A673 (cell line): ENCODE data around the gene RSU1. TPM values are rescaled to one million over a fixed set of nuclear protein-coding genes. Genes with fewer than 3 reads are reported as not detected.

Source experiments
- BruUV-seq: library from RNA; stranded (reverse); fragments of 400-500 nt; replicated peaks from 2 replicates; lab custom pipeline; 2021; lab: Mats Ljungman, UMichigan
- CTCF ChIA-PET: fragments of 300-600 bp; sonication (Branson Sonifier 250); formaldehyde crosslinking; loops from one replicate; lab custom pipeline; 2022; ENCODE audit warnings: antibody characterized with exemption; lab: Charles Lee
- POLR2A ChIA-PET: fragments of 300-600 bp; sonication (Branson Sonifier 250); formaldehyde crosslinking; loops from one replicate; lab custom pipeline; 2022; ENCODE audit warnings: antibody characterized with exemption; ENCODE audit not compliant: low non-redundant PET; lab: Charles Lee
- DNase-seq: peaks from one replicate; pipeline ENCODE4 v3.0.0-alpha.2; 2015; ENCODE audit warnings: low spot score
- H3K27ac ChIP-seq: fragments of 200-600 bp; sonication (generic); 2 replicates; pipeline ENCODE4 v1.5.1; 2016; ENCODE audit warnings: mixed run types, low read depth, mild to moderate bottlenecking, mixed read lengths, antibody characterized with exemption, low read length; ENCODE audit not compliant: poor library complexity, severe bottlenecking
- H3K27me3 ChIP-seq: fragments of 200-600 bp; sonication (generic); replicated peaks from 2 replicates; pipeline ENCODE4 v1.6.1; 2017; ENCODE audit warnings: mixed run types, low read depth, mild to moderate bottlenecking, mixed read lengths, antibody characterized with exemption, low read length; ENCODE audit not compliant: insufficient read depth, poor library complexity
- H3K36me3 ChIP-seq: fragments of 200-600 bp; sonication (generic); 2 replicates; pipeline ENCODE4 v1.6.1; 2016; ENCODE audit warnings: mixed run types, mild to moderate bottlenecking, mixed read lengths, antibody characterized with exemption, low read length; ENCODE audit not compliant: insufficient read depth, poor library complexity, severe bottlenecking
- H3K4me1 ChIP-seq: fragments of 200-600 bp; sonication (generic); 2 replicates; pipeline ENCODE4 v1.6.1; 2017; ENCODE audit warnings: mixed run types, mild to moderate bottlenecking, mixed read lengths, antibody characterized with exemption, low read length; ENCODE audit not compliant: insufficient read depth, poor library complexity, severe bottlenecking
- H3K4me3 ChIP-seq: fragments of 200-600 bp; sonication (generic); 2 replicates; pipeline ENCODE4 v1.5.1; 2016; ENCODE audit warnings: low read depth, mixed run types, mild to moderate bottlenecking, mixed read lengths, low read length; ENCODE audit not compliant: poor library complexity, severe bottlenecking
- H3K9me3 ChIP-seq: fragments of 200-600 bp; sonication (generic); 2 replicates; pipeline ENCODE4 v1.6.1; 2016; ENCODE audit warnings: mixed run types, low read depth, mild to moderate bottlenecking, mixed read lengths, antibody characterized with exemption, low read length; ENCODE audit not compliant: poor library complexity, severe bottlenecking
- CTCF ChIP-seq: fragments of 300-800, 200-600 bp; sonication (generic); conservative IDR thresholded peaks from 2 replicates; pipeline ENCODE4 v1.5.1; 2017; ENCODE audit warnings: low read depth, mild to moderate bottlenecking, antibody characterized with exemption, low read length, moderate library complexity, mixed read lengths
- EZH2 ChIP-seq: fragments of 200-600 bp; sonication (generic); IDR thresholded peaks from 2 replicates; pipeline ENCODE4 v1.6.1; 2017; ENCODE audit warnings: borderline replicate concordance, low read depth, mild to moderate bottlenecking, mixed read lengths, antibody characterized with exemption, low read length; ENCODE audit not compliant: poor library complexity, severe bottlenecking
- intact Hi-C: fragments of 100-400 bp; cut with micrococcal nuclease; formaldehyde crosslinking; loops from one replicate; pipeline ENCODE4 v1.10.0; 2022; ENCODE audit not compliant: unreplicated experiment
- total RNA-seq: library from RNA; stranded (reverse); gene quantifications from 2 replicates; pipeline ENCODE4 v1.2.3, GENCODE V29; 2021

The RSU1 gene
- total RNA-seq, 1 experiment from 2014 or later = 64.0 TPM

DNA sequence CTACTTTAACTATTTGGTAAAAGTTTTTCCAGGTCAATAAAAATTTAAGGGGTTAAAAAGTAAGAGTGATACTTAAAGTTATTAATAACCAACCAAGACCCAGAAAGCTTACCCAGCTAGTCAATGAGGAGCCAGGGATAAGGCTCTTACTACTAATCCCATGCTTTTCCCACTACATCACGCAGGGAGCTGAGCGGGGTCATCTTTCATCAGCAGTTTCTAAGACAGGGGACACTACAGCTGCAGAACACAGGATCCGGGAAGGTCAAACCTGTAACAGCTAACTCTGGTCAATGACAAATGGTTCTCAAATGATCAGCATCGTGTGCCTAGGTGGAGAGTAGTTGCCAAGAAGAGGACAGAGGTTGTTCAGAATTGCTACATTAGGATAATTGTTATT, 65.1 kb downstream of the RSU1 start:
- no peak for TF ChIP-seq CTCF
- no peak for TF ChIP-seq EZH2
- DNase-seq = no peak
- ChIA-PET POLR2A (no interaction called here), CTCF (interaction anchor here (0.6 kb wide), 1 partner anchor 850 kb away, joined by 5 read pairs; no protein-coding TSS in a partner anchor)
- no peaks in the 10 kb centered on the region for H3K4me1 ChIP-seq
- H3K4me3 ChIP-seq = no peak overlapping the region
- intact Hi-C loops = no loop called here
- no peaks in the 10 kb centered on the region for H3K36me3 ChIP-seq
- BruUV-seq = no TSS peak
- H3K27ac ChIP-seq = no peak overlapping the region
- no peaks in the 10 kb centered on the region for H3K27me3 ChIP-seq
- no peaks in the 10 kb centered on the region for H3K9me3 ChIP-seq

- no peak overlapping the region for H3K4me3 ChIP-seq
- CTCF ChIA-PET = no interaction called here
- TF ChIP-seq CTCF = no peak
- TF ChIP-seq EZH2 = no peak
- H3K36me3 ChIP-seq = no peaks in the 10 kb centered on the region
- no peaks in the 10 kb centered on the region for H3K27me3 ChIP-seq
- no peaks in the 10 kb centered on the region for H3K9me3 ChIP-seq
- DNase-seq = no peak
- no TSS peak for BruUV-seq
- intact Hi-C loops = no loop called here
- peaks cover 4% of the 10 kb centered on the region for H3K4me1 ChIP-seq
- no peak overlapping the region for H3K27ac ChIP-seq
- POLR2A ChIA-PET = no interaction called here
Measured at GRCh38 chr10:16751244-16751643, 66.0 kb downstream of the RSU1 start.

DNA sequence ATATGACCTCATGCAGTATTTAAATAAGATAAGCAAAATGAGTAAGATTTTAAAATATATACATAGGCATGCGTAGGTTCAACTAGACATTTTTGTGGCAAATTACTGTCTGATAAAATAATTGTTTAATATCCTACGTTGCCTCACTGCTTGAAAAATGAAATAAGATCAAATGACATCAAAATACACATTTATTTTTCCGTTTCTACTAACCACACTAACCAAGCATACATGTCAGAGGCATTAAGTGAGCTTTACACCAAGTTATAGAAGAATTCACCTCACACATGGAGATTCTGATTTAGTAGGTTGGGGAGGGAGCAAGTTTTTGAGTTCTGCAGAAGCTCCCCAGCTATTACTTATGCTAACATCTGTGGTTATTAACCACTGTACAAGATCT, 66.8 kb downstream of the RSU1 start:
- H3K36me3 ChIP-seq = no peaks in the 10 kb centered on the region
- DNase-seq = no peak
- no peaks in the 10 kb centered on the region for H3K9me3 ChIP-seq
- TF ChIP-seq CTCF (no peak), EZH2 (no peak)
- ChIA-PET CTCF (no interaction called here), POLR2A (no interaction called here)
- H3K27me3 ChIP-seq = no peaks in the 10 kb centered on the region
- no peak overlapping the region for H3K27ac ChIP-seq
- no TSS peak for BruUV-seq
- no peak overlapping the region for H3K4me3 ChIP-seq
- peaks cover 12% of the 10 kb centered on the region for H3K4me1 ChIP-seq
- intact Hi-C loops = no loop called here
